Measurements from ENCODE around the gene ARL2BP. TPM values are rescaled to one million over a fixed set of nuclear protein-coding genes. Genes with fewer than 3 reads are reported as not detected.

Gene ARL2BP
- total and polyA plus RNA-seq, 2 of the 13 experiments (the other 11 are each of a cell fraction or from before 2014, with no cell fraction given), result 64.3 to 67.6 TPM

GRCh38 chr16:57208926-57209325 lies 36.1 kb upstream of the ARL2BP start:
- in situ Hi-C loops (cut with HindIII; ENCODE audit: extremely low pct_ligation_motif_present, low pct_unique_long_range_greater_than_20kb) (no loop called here), intact Hi-C loops (cut with micrococcal nuclease; ENCODE audit: unreplicated experiment) (no loop called here)
- Histone ChIP-seq H3K27ac (ENCODE audit: extremely low read length, insufficient read depth, low read length) (no peak overlapping the region), H3K79me2 (ENCODE audit: insufficient read depth, low read length) (peaks cover 3% of the 10 kb centered on the region), H3K9me3 (ENCODE audit: low read length) (no peaks in the 10 kb centered on the region), H3K4me1 (ENCODE audit: insufficient read depth, low read length) (no peaks in the 10 kb centered on the region), H3K4me3 (replicated peaks in 1 of 3; ENCODE audit: insufficient read depth in 1 of 3, low read depth in 2 of 3, low read length in 3 of 3) (no peak overlapping the region), H3K27me3 (ENCODE audit: control insufficient read depth in 1 of 2, insufficient read depth in 2 of 2, low read length in 2 of 2) (no peaks in the 10 kb centered on the region), H3K36me3 (replicated peaks in 1 of 2; ENCODE audit: control insufficient read depth in 1 of 2, insufficient read depth in 2 of 2, low read length in 2 of 2) (peaks cover 39 to 84% of the 10 kb centered on the region in 2 experiments), H3K4me2 (ENCODE audit: low read depth, low read length) (no peak overlapping the region), H3K9ac (ENCODE audit: insufficient read depth, low read depth, low read length) (no peak overlapping the region), H2AFZ (ENCODE audit: low read length) (no peak overlapping the region), H4K20me1 (ENCODE audit: insufficient read depth, low read length) (no peaks in the 10 kb centered on the region)
- TF ChIP-seq JUNB (CRISPR knock-in tag; IDR thresholded peaks at IDR 0.05; ENCODE audit: borderline replicate concordance) (no peak), NFAT5 (CRISPR knock-in tag; IDR thresholded peaks at IDR 0.05) (no peak), ELF3 (CRISPR knock-in tag; IDR thresholded peaks at IDR 0.05) (no peak), ZSCAN12 (CRISPR knock-in tag; IDR thresholded peaks at IDR 0.05) (no peak), ZIK1 (CRISPR knock-in tag; IDR thresholded peaks at IDR 0.05; ENCODE audit: borderline replicate concordance, low read depth) (no peak), KLF12 (CRISPR knock-in tag; IDR thresholded peaks at IDR 0.05; ENCODE audit: borderline replicate concordance) (no peak), KLF16 (CRISPR knock-in tag; IDR thresholded peaks at IDR 0.05) (no peak), NFIC (IDR thresholded peaks at IDR 0.05; ENCODE audit: low read length) (no peak), ZNF615 (CRISPR knock-in tag; IDR thresholded peaks at IDR 0.05; ENCODE audit: borderline replicate concordance) (no peak), WIZ (CRISPR knock-in tag; IDR thresholded peaks at IDR 0.05) (no peak)
- DNase-seq (ENCODE audit: low spot score) (no peak), FAIRE-seq (no peak), ATAC-seq (no peak)
- POLR2A ChIA-PET, result no interaction called here
- BruUV-seq (replicated peaks), result no TSS peak
- WGBS (ENCODE audit: low lambda C conversion rate), result 98% methylated on average over 1 of the region's 1 CpG
- CTCF ChIA-PET (ENCODE audit: low intra/inter-chr PET ratio, low total read pairs), result no interaction called here
